Measurements from ENCODE around the gene FAM229A. TPM values are rescaled to one million over a fixed set of nuclear protein-coding genes. Genes with fewer than 3 reads are reported as not detected.

Gene FAM229A
- total and polyA plus RNA-seq, 9 of the 15 experiments (the other 6 are each of a cell fraction or from before 2014, with no cell fraction given) = 0.04 to 21.6 (median 7.4) TPM

DNA sequence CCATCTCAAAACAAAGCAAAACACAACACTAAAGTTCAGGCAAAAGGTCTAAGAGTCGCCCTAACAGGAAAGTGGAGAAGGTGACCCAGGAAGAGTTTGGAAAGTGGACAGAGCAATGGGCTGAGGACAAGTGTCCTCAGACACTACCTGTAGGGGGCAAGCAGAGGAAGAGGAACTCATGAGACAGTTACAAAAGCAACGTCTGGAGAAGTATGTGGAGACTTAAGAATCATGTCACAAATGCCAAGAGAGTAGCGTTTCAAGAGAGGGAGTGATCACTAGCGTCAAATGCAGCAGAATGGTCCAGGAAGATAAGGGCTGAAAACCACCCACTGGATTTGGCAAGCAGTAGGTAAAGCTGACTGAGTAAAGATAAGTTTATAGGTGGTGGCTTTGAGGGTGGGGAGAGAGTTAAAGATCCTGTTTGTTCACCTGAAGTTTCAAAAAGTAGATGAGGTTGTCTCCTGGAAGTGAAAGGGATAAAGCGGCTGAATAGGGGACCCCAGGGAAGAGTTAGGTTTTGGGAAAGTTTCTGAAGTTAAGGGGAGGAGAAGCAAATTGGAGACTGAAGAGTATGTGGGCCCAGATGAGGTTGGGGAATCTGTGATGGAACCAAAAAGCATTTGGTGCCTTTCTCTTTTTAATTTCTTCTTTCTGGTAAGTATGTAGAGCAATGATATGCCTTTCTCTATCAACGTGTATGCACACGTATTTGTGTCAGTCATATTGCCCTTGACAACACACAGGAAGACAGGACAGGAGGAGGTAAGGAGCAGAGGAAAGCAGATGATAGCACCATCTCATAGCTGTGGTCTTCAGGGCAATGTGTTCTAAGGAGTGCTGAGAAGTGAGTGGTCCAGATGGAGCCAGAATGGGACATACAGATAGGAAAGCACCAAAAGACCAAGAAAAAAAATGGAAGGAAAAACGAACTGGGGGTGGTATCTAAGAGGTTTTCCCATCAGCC is 28.9 kb upstream of the FAM229A start (continued):
- peak; percentile 95 for TF ChIP-seq CXXC5 (CRISPR knock-in tag; IDR thresholded peaks at IDR 0.05)
- TF ChIP-seq, protein P1, sequence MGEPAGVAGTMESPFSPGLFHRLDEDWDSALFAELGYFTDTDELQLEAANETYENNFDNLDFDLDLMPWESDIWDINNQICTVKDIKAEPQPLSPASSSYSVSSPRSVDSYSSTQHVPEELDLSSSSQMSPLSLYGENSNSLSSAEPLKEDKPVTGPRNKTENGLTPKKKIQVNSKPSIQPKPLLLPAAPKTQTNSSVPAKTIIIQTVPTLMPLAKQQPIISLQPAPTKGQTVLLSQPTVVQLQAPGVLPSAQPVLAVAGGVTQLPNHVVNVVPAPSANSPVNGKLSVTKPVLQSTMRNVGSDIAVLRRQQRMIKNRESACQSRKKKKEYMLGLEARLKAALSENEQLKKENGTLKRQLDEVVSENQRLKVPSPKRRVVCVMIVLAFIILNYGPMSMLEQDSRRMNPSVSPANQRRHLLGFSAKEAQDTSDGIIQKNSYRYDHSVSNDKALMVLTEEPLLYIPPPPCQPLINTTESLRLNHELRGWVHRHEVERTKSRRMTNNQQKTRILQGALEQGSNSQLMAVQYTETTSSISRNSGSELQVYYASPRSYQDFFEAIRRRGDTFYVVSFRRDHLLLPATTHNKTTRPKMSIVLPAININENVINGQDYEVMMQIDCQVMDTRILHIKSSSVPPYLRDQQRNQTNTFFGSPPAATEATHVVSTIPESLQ (CRISPR knock-in tag; IDR thresholded peaks at IDR 0.05) = no peak
- TF ChIP-seq MAFF (IDR thresholded peaks at IDR 0.05; ENCODE audit: low read length) = 0 out of 2 replicates have a peak, but pooled peaks have one; percentile 3
- TF ChIP-seq, protein P2, sequence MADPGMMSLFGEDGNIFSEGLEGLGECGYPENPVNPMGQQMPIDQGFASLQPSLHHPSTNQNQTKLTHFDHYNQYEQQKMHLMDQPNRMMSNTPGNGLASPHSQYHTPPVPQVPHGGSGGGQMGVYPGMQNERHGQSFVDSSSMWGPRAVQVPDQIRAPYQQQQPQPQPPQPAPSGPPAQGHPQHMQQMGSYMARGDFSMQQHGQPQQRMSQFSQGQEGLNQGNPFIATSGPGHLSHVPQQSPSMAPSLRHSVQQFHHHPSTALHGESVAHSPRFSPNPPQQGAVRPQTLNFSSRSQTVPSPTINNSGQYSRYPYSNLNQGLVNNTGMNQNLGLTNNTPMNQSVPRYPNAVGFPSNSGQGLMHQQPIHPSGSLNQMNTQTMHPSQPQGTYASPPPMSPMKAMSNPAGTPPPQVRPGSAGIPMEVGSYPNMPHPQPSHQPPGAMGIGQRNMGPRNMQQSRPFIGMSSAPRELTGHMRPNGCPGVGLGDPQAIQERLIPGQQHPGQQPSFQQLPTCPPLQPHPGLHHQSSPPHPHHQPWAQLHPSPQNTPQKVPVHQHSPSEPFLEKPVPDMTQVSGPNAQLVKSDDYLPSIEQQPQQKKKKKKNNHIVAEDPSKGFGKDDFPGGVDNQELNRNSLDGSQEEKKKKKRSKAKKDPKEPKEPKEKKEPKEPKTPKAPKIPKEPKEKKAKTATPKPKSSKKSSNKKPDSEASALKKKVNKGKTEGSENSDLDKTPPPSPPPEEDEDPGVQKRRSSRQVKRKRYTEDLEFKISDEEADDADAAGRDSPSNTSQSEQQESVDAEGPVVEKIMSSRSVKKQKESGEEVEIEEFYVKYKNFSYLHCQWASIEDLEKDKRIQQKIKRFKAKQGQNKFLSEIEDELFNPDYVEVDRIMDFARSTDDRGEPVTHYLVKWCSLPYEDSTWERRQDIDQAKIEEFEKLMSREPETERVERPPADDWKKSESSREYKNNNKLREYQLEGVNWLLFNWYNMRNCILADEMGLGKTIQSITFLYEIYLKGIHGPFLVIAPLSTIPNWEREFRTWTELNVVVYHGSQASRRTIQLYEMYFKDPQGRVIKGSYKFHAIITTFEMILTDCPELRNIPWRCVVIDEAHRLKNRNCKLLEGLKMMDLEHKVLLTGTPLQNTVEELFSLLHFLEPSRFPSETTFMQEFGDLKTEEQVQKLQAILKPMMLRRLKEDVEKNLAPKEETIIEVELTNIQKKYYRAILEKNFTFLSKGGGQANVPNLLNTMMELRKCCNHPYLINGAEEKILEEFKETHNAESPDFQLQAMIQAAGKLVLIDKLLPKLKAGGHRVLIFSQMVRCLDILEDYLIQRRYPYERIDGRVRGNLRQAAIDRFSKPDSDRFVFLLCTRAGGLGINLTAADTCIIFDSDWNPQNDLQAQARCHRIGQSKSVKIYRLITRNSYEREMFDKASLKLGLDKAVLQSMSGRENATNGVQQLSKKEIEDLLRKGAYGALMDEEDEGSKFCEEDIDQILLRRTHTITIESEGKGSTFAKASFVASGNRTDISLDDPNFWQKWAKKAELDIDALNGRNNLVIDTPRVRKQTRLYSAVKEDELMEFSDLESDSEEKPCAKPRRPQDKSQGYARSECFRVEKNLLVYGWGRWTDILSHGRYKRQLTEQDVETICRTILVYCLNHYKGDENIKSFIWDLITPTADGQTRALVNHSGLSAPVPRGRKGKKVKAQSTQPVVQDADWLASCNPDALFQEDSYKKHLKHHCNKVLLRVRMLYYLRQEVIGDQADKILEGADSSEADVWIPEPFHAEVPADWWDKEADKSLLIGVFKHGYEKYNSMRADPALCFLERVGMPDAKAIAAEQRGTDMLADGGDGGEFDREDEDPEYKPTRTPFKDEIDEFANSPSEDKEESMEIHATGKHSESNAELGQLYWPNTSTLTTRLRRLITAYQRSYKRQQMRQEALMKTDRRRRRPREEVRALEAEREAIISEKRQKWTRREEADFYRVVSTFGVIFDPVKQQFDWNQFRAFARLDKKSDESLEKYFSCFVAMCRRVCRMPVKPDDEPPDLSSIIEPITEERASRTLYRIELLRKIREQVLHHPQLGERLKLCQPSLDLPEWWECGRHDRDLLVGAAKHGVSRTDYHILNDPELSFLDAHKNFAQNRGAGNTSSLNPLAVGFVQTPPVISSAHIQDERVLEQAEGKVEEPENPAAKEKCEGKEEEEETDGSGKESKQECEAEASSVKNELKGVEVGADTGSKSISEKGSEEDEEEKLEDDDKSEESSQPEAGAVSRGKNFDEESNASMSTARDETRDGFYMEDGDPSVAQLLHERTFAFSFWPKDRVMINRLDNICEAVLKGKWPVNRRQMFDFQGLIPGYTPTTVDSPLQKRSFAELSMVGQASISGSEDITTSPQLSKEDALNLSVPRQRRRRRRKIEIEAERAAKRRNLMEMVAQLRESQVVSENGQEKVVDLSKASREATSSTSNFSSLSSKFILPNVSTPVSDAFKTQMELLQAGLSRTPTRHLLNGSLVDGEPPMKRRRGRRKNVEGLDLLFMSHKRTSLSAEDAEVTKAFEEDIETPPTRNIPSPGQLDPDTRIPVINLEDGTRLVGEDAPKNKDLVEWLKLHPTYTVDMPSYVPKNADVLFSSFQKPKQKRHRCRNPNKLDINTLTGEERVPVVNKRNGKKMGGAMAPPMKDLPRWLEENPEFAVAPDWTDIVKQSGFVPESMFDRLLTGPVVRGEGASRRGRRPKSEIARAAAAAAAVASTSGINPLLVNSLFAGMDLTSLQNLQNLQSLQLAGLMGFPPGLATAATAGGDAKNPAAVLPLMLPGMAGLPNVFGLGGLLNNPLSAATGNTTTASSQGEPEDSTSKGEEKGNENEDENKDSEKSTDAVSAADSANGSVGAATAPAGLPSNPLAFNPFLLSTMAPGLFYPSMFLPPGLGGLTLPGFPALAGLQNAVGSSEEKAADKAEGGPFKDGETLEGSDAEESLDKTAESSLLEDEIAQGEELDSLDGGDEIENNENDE (IDR thresholded peaks at IDR 0.05; ENCODE audit: low read depth, low read length) = no peak
- no peak for TF ChIP-seq ZNF217 (CRISPR knock-in tag; IDR thresholded peaks at IDR 0.05)
- no peak for TF ChIP-seq RBM34 (IDR thresholded peaks at IDR 0.05; ENCODE audit: borderline replicate concordance, insufficient read depth, low read length)
- TF ChIP-seq SIN3A (IDR thresholded peaks at IDR 0.05; ENCODE audit: borderline replicate concordance in 2 of 2, control insufficient read depth in 1 of 2, low read depth in 2 of 2, low read length in 2 of 2) = no peak
- TF ChIP-seq TCF3 (CRISPR knock-in tag; IDR thresholded peaks at IDR 0.05) = peak; percentile 99
- no peak for TF ChIP-seq ZNF311 (CRISPR knock-in tag; IDR thresholded peaks at IDR 0.05)
- TF ChIP-seq ZBTB8A (IDR thresholded peaks at IDR 0.05; ENCODE audit: partially characterized antibody) = no peak
- no peak for TF ChIP-seq ILF3 (IDR thresholded peaks at IDR 0.05; ENCODE audit: borderline replicate concordance)
- peak; percentile 87 to 97; a peak in 3 of 4 replicates for TF ChIP-seq RCOR1 (IDR thresholded peaks at IDR 0.05; ENCODE audit: borderline replicate concordance in 1 of 2, low read depth in 2 of 2, low read length in 2 of 2)
- TF ChIP-seq PTTG1 (tag; IDR thresholded peaks at IDR 0.05; ENCODE audit: low read depth) = no peak; the same call in none of the 2 replicates

Measured in K562 (cell line).